HL-60 (cell line): ENCODE data around the gene FARP2.

ENCODE experiments used
- GABPA ChIP-seq: IDR thresholded peaks from 2 replicates; pipeline ENCODE4 v1.6.1; 2012; ENCODE audit warnings: low read depth
- POLR2AphosphoS5 ChIP-seq: IDR thresholded peaks from 2 replicates; pipeline ENCODE4 v1.6.1; 2012; ENCODE audit warnings: low read depth
- SPI1 ChIP-seq: IDR thresholded peaks from 2 replicates; pipeline ENCODE4 v1.6.1; 2012; ENCODE audit warnings: low read depth, mild to moderate bottlenecking, borderline replicate concordance
- TF ChIP-seq, protein P1 (sequence below): IDR thresholded peaks from one replicate; pipeline ENCODE4 v1.5.1; 2011; ENCODE audit warnings: low read length, control low read depth, inconsistent platforms; ENCODE audit not compliant: insufficient read depth
- TF ChIP-seq, protein P2 (sequence below): IDR thresholded peaks from 2 replicates; pipeline ENCODE4 v1.6.1; 2012; ENCODE audit warnings: low read depth; ENCODE audit not compliant: insufficient replicate concordance

DNA sequence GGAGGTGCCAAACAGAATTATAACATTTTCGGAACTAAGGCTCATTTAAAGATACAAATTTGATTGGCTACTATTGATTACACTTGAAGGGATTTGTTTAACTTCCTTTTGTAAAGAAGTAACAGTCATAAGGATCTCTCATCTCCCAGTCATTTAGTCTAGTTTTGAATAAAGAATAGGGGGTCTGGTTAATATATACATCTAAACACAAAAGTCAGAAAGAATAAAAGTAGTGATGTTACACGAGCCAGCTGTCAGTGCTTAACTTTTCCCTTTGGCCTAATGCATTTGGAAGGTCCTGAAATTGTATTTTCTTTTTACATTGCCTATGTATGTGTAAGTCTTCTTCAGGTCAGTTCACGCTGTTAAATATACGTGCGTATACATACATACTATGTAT, 32.3 kb upstream of the FARP2 start:
- TF ChIP-seq, protein P1, sequence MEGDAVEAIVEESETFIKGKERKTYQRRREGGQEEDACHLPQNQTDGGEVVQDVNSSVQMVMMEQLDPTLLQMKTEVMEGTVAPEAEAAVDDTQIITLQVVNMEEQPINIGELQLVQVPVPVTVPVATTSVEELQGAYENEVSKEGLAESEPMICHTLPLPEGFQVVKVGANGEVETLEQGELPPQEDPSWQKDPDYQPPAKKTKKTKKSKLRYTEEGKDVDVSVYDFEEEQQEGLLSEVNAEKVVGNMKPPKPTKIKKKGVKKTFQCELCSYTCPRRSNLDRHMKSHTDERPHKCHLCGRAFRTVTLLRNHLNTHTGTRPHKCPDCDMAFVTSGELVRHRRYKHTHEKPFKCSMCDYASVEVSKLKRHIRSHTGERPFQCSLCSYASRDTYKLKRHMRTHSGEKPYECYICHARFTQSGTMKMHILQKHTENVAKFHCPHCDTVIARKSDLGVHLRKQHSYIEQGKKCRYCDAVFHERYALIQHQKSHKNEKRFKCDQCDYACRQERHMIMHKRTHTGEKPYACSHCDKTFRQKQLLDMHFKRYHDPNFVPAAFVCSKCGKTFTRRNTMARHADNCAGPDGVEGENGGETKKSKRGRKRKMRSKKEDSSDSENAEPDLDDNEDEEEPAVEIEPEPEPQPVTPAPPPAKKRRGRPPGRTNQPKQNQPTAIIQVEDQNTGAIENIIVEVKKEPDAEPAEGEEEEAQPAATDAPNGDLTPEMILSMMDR = no peak
- TF ChIP-seq GABPA (no peak), POLR2AphosphoS5 (no peak), SPI1 (no peak)
- TF ChIP-seq, protein P2, sequence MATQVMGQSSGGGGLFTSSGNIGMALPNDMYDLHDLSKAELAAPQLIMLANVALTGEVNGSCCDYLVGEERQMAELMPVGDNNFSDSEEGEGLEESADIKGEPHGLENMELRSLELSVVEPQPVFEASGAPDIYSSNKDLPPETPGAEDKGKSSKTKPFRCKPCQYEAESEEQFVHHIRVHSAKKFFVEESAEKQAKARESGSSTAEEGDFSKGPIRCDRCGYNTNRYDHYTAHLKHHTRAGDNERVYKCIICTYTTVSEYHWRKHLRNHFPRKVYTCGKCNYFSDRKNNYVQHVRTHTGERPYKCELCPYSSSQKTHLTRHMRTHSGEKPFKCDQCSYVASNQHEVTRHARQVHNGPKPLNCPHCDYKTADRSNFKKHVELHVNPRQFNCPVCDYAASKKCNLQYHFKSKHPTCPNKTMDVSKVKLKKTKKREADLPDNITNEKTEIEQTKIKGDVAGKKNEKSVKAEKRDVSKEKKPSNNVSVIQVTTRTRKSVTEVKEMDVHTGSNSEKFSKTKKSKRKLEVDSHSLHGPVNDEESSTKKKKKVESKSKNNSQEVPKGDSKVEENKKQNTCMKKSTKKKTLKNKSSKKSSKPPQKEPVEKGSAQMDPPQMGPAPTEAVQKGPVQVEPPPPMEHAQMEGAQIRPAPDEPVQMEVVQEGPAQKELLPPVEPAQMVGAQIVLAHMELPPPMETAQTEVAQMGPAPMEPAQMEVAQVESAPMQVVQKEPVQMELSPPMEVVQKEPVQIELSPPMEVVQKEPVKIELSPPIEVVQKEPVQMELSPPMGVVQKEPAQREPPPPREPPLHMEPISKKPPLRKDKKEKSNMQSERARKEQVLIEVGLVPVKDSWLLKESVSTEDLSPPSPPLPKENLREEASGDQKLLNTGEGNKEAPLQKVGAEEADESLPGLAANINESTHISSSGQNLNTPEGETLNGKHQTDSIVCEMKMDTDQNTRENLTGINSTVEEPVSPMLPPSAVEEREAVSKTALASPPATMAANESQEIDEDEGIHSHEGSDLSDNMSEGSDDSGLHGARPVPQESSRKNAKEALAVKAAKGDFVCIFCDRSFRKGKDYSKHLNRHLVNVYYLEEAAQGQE = no peak
